PFSK-1 (cell line): ENCODE data around the gene MST1.

Source experiments
- FOXP2 ChIP-seq: optimal IDR thresholded peaks from 2 replicates; pipeline ENCODE3; 2011; ENCODE audit warnings: borderline replicate concordance, control low read depth, inconsistent platforms; ENCODE audit not compliant: insufficient read depth; ENCODE audit errors: extremely low read length, extremely low read depth
- POLR2AphosphoS5 ChIP-seq: IDR thresholded peaks from 2 replicates; pipeline ENCODE4 v1.6.1; 2012; ENCODE audit warnings: low read depth, mild to moderate bottlenecking, control low read depth, low read length, moderate library complexity
- REST ChIP-seq, 2 experiments: IDR thresholded peaks; 2 replicates each; pipeline versions ENCODE4 v1.6.1 to v1.8.0; 2011 to 2012; ENCODE audit warnings: low read depth in 2 of 2, low read length in 2 of 2, control low read depth in 1 of 2, inconsistent platforms in 1 of 2, mild to moderate bottlenecking in 1 of 2, moderate library complexity in 1 of 2; ENCODE audit not compliant: insufficient read depth in 1 of 2
- SIN3A ChIP-seq: IDR thresholded peaks from 2 replicates; pipeline ENCODE4 v1.6.1; 2012; ENCODE audit warnings: mild to moderate bottlenecking, low read length, moderate library complexity, borderline replicate concordance; ENCODE audit not compliant: insufficient read depth
- TAF1 ChIP-seq: IDR thresholded peaks from 2 replicates; pipeline ENCODE4 v1.6.1; 2012; ENCODE audit warnings: low read length, control low read depth, borderline replicate concordance; ENCODE audit not compliant: insufficient read depth

MST1 gene

GRCh38 chr3:49713336-49714105, 24.2 kb upstream of the MST1 start:
- TF ChIP-seq SIN3A (no peak), POLR2AphosphoS5 (no peak), REST (IDR thresholded peaks at IDR 0.05; ENCODE audit: insufficient read depth in 1 of 2, low read depth in 2 of 2, low read length in 2 of 2) (no peak), TAF1 (no peak), FOXP2 (no peak)

- TF ChIP-seq SIN3A (no peak), FOXP2 (no peak), TAF1 (no peak), REST (IDR thresholded peaks at IDR 0.05; ENCODE audit: insufficient read depth in 1 of 2, low read depth in 2 of 2, low read length in 2 of 2) (no peak), POLR2AphosphoS5 (no peak)
Observed at GRCh38 chr3:49712631-49713317, 23.5 kb upstream of the MST1 start.

- TF ChIP-seq SIN3A (no peak), TAF1 (no peak), FOXP2 (no peak), POLR2AphosphoS5 (no peak), REST (IDR thresholded peaks at IDR 0.05; ENCODE audit: insufficient read depth in 1 of 2, low read depth in 2 of 2, low read length in 2 of 2) (no peak)
Observed at GRCh38 chr3:49712166-49712565, 22.9 kb upstream of the MST1 start.

DNA sequence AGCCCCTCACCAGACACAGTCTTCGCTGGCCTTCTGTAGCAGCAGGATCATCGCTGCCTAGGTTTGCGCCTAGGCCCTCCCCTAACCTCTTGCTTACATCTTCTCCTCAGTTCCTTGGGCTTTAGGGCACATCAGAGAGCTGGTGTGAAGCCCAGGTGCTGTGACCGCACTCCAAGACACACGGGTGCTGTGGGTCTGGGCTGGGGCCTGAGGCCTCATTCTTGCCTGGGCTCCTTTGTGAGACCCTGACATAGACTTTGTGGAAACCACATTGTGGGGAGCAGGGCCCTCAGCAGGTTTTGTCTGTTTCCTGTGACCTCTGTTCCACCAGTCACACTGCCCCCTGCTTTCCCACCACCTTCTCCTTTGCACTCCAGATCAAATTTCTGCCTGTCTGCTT, 22.2 kb upstream of the MST1 start:
- TF ChIP-seq TAF1 (no peak), POLR2AphosphoS5 (no peak), SIN3A (no peak), REST (IDR thresholded peaks at IDR 0.05; ENCODE audit: insufficient read depth in 1 of 2, low read depth in 2 of 2, low read length in 2 of 2) (no peak), FOXP2 (no peak)
